ENCODE measurements around the gene MAP7.

- TF ChIP-seq GATA2 (IDR thresholded peaks at IDR 0.05; ENCODE audit: low read depth, low read length) (no peak), GATA3 (IDR thresholded peaks at IDR 0.05; ENCODE audit: low read depth, low read length) (no peak)
Measured at GRCh38 chr6:136566851-136567250, 16.6 kb upstream of the MAP7 start.
